Gastrocnemius medialis (tissue), 4 donors: ENCODE results near the gene VSIR. TPM values are rescaled to one million over a fixed set of nuclear protein-coding genes. Genes with fewer than 3 reads are reported as not detected.

Experiments
- ATAC-seq, 2 donors: fragments of 150-250 bp; one replicate each; pipeline ENCODE4 v1.9.1; 2016
- DNase-seq, 2 donors: peaks; one replicate each; pipeline ENCODE4 v3.0.0-alpha.2; 2019
- H3K27ac ChIP-seq, 4 donors: fragments of 200-600 bp; sonication (generic); 1 replicate in 1 of 4; 2 replicates in 3 of 4; pipeline ENCODE4 v1.5.1; 2016 to 2018; ENCODE audit warnings: mild to moderate bottlenecking in 2 of 4, moderate library complexity in 1 of 4
- H3K27me3 ChIP-seq, 3 donors: fragments of 200-600 bp; sonication (generic) in 2 of 3; 1 replicate in 1 of 3; 2 replicates in 2 of 3; pipeline versions ENCODE4 v1.5.1 to v1.6.0; 2016 to 2019; ENCODE audit warnings: mild to moderate bottlenecking in 1 of 3, moderate library complexity in 1 of 3
- H3K36me3 ChIP-seq, 2 donors: fragments of 200-600 bp; sonication (generic) in 1 of 2; one replicate each; pipeline ENCODE4 v1.5.1; 2017 to 2018
- H3K4me1 ChIP-seq, 2 donors: fragments of 200-600 bp; sonication (generic) in 1 of 2; one replicate each; pipeline ENCODE4 v1.5.1; 2016 to 2017; ENCODE audit warnings: mild to moderate bottlenecking in 2 of 2
- H3K4me3 ChIP-seq, 4 donors: fragments of 200-600 bp; sonication (generic) in 3 of 4; 1 replicate in 1 of 4; 2 replicates in 3 of 4; pipeline ENCODE4 v1.5.1; 2016 to 2019; ENCODE audit warnings: mild to moderate bottlenecking in 2 of 4
- H3K9me3 ChIP-seq, 3 donors: fragments of 200-600 bp; sonication (generic) in 2 of 3; 1 replicate in 1 of 3; 2 replicates in 2 of 3; pipeline ENCODE4 v1.5.1; 2016 to 2019
- CTCF ChIP-seq, 5 experiments: fragments of 450-650 bp in 3 of 5; fragments of 200-600 bp in 2 of 5; sonication (generic) in 2 of 5; IDR thresholded peaks in 4 of 5; conservative IDR thresholded peaks in 1 of 5; 1 replicate in 4 of 5; 2 replicates in 1 of 5; pipeline ENCODE4 v1.5.1; 2016 to 2019; ENCODE audit warnings: antibody characterized with exemption in 5 of 5, mild to moderate bottlenecking in 3 of 5, moderate library complexity in 3 of 5
- POLR2A ChIP-seq, 2 donors: fragments of 450-650 bp; IDR thresholded peaks; one replicate each; pipeline ENCODE4 v1.6.1; 2017; ENCODE audit warnings: antibody characterized with exemption in 2 of 2, mild to moderate bottlenecking in 2 of 2, moderate library complexity in 2 of 2
- in situ Hi-C, 4 donors: fragments of 200-750 bp; cut with MboI; loops; one replicate each; pipeline versions ENCODE4 v1.15.0 to v1.8.0; 2017; ENCODE audit warnings: low sequenced_read_pairs in 4 of 4
- intact Hi-C: fragments of 100-400 bp; cut with DNase I; formaldehyde crosslinking; loops from one replicate; pipeline ENCODE4 v1.15.1; 2023; ENCODE audit warnings: low total_unique reads
- total RNA-seq, 4 donors: library from RNA; depleted of rRNA; stranded (reverse); fragments of >200 nt; gene quantifications; one replicate each; pipeline versions ENCODE4 v1.1.0 to v1.2.3, GENCODE V29; 2016

The VSIR gene
- total RNA-seq: 10 to 100 TPM in 3 of 4 donors, 1 to 10 TPM in 1; 7.9 to 20.7 (median 16.9) TPM

- no peaks in the 10 kb centered on the region for H3K36me3 ChIP-seq
- in situ Hi-C loops: no loop called here
- intact Hi-C loops: loop anchor here (2.0 to 5.0 kb wide), 6 partner anchors 17 to 456 kb away; partner anchors contain the start of gene SLC29A3
Observed at GRCh38 chr10:71773221-71773971, at the start of gene VSIR. VSIR (minus strand) TSS chr10:71773520; CDS start chr10:71773439, 81 bp downstream.

DNA sequence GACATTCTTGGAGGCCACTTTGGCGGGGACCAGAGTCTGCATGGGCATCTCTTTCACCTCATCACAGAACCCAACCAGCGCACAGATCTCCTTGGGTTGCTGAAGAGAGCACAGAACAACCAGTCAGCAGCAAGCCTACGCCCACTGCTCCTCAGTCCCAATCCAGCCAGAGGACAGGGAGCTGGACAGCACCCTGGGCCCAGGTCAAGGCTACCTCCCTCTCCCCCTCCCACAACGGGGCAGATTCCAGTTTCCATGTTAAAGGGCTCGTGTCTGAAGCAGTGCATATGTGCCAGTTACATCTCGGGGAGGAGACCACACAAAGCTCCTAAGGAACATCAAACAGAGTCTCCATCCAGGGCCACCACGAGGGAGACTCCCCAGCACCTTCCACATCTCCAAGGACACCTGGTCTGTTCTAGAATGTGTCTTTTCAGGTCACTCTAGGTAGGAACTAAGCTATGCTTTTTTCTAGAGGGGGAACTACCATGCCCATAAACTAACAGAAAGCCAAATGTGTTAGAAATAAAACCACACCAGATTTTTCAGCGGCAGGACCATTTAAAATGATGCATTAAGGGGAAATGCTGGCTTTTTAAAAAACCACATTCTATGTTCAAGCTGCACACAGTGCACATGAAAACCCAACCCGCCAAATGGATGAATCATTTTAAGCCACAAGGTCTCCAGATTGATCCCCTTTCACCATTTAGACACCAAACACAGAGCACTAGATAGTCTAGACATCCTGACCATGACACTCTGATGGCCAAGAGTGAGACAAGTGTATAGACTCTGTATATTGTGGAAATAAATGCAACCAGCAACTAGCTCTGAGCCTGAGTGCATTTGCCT lies 48.8 kb upstream of the VSIR start:
- no peak for DNase-seq
- Histone ChIP-seq H3K36me3 (peaks cover 10 to 100% of the 10 kb centered on the region in 2 donors), H3K9me3 (no peaks in the 10 kb centered on the region), H3K4me1 (peaks cover 15% of the 10 kb centered on the region in 2 donors), H3K27me3 (no peaks in the 10 kb centered on the region), H3K27ac (no peak overlapping the region), H3K4me3 (no peak overlapping the region)
- ATAC-seq: no peak
- TF ChIP-seq CTCF (IDR thresholded peaks at IDR 0.05 in 4 of 5, conservative IDR thresholded peaks at IDR 0.05 in 1 of 5): no peak
- in situ Hi-C loops (loop anchor here in 3 of 4 donors (25.0 kb wide), 2 partner anchors 435 to 510 kb away; partner anchors contain the start of genes CDH23 (in 2 of the 3) and SLC29A3 (in 1 of the 3)), intact Hi-C loops (no loop called here)

More at GRCh38 chr10:71773221-71773971, at the start of gene VSIR:
- Histone ChIP-seq H3K27me3 (no peaks in the 10 kb centered on the region), H3K4me1 (peaks cover 54 to 71% of the 10 kb centered on the region in 2 donors), H3K9me3 (no peaks in the 10 kb centered on the region), H3K4me3 (peak within 1 kb of the TSS; percentile 61 to 81 (median 69)), H3K27ac (peak within 1 kb of the TSS; percentile 77 to 91 (median 86))
- TF ChIP-seq CTCF (IDR thresholded peaks at IDR 0.05 in 4 of 5, conservative IDR thresholded peaks at IDR 0.05 in 1 of 5) (peak; percentile 70 to 95 (median 88)), POLR2A (IDR thresholded peaks at IDR 0.05) (peak; percentile 86 to 88)
- peak; percentile 74 to 83 for DNase-seq
- ATAC-seq: peak; percentile 64 to 75

DNA sequence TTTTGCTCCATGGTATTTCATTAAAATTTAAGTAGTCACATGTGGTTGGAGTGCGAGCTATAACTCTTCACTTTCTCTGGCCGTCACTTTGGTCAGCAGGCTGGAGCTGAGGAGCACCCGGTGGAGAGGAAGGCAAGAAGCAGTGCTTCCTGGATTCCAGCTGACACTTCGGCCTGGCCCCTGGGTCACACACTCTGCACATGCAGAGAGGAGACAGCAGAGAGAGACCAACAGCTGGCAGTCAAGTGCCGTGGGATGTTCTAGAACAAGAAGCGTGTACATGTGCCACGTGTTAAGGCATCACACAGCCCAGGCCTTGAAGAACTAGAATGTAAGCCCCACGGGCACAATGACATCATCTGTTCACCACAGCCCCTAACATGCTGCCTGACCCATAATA lies 47.6 kb upstream of the VSIR start:
- no peak for DNase-seq
- Histone ChIP-seq H3K9me3 (no peaks in the 10 kb centered on the region), H3K4me3 (no peak overlapping the region), H3K4me1 (peaks cover 15 to 25% of the 10 kb centered on the region in 2 donors), H3K36me3 (peaks cover 10 to 100% of the 10 kb centered on the region in 2 donors), H3K27me3 (no peaks in the 10 kb centered on the region), H3K27ac (peak overlapping the region in 1 of 4 donors; percentile 20)
- in situ Hi-C loops (loop anchor here in 3 of 4 donors (25.0 kb wide), 2 partner anchors 434 to 509 kb away; partner anchors contain the start of genes CDH23 (in 2 of the 3) and SLC29A3 (in 1 of the 3)), intact Hi-C loops (no loop called here)
- no peak for TF ChIP-seq CTCF (IDR thresholded peaks at IDR 0.05 in 4 of 5, conservative IDR thresholded peaks at IDR 0.05 in 1 of 5)
- no peak for TF ChIP-seq POLR2A (IDR thresholded peaks at IDR 0.05)
- no peak for ATAC-seq

DNA sequence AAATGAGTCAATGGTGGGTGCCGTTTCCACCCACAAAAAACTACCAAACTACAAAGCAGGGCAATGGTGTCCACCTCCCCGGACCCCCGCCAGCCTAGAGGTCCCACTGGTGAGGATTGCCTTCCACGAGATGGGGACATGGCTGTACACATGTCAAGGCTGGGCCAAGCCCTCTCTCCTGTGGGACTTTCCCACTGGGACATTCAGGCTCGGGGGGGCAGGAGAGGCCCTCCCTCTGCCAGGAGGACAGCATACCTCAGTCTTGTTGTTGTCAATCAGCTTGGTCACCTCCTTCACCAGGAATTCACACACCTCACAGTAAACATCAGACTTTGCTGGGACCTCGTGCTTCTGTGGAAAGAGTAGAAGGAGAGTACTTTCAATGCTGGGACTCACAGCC lies 46.7 kb upstream of the VSIR start:
- ATAC-seq: no peak
- H3K4me1 ChIP-seq: peaks cover 15 to 25% of the 10 kb centered on the region in 2 donors
- peak overlapping the region in 3 of 4 donors; percentile 34 to 61 (median 38) for H3K27ac ChIP-seq
- no peaks in the 10 kb centered on the region for H3K27me3 ChIP-seq
- intact Hi-C loops (no loop called here), in situ Hi-C loops (loop anchor here (10.0 to 25.0 kb wide), 4 partner anchors 433 to 508 kb away; partner anchors contain the start of genes CDH23 (in 2 of the 4) and SLC29A3 (in 2 of the 4))
- no peak for TF ChIP-seq CTCF (IDR thresholded peaks at IDR 0.05 in 4 of 5, conservative IDR thresholded peaks at IDR 0.05 in 1 of 5)
- no peak for TF ChIP-seq POLR2A (IDR thresholded peaks at IDR 0.05)
- H3K36me3 ChIP-seq: peaks cover 10 to 100% of the 10 kb centered on the region in 2 donors
- H3K4me3 ChIP-seq: no peak overlapping the region
- DNase-seq: no peak
- no peaks in the 10 kb centered on the region for H3K9me3 ChIP-seq
